Stimulated activated CD8-positive, alpha-beta memory T cell treated with anti-CD3 and anti-CD28 coated beads, Interleukin-15, amount 100 ng/mL, for 48 hours (primary cell): Measurements from ENCODE around the gene LRPPRC.

ENCODE experiments used
- DNase-seq, 2 donors: peaks; one replicate each; pipeline ENCODE4 v3.0.0-alpha.2; 2020; ENCODE audit warnings: low read depth in 2 of 2

Gene LRPPRC

GRCh38 chr2:43855292-43855691 lies 140.5 kb downstream of the LRPPRC start:
- no peak for DNase-seq

- DNase-seq, result no peak
These were observed 141.1 kb downstream of the LRPPRC start for GRCh38 chr2:43854671-43855070.

- no peak for DNase-seq
These were observed 142.4 kb downstream of the LRPPRC start for GRCh38 chr2:43853141-43854081.

- DNase-seq, result no peak
These were observed 143.5 kb downstream of the LRPPRC start for GRCh38 chr2:43852196-43852730.

- DNase-seq, result no peak
These were observed 144.5 kb downstream of the LRPPRC start for GRCh38 chr2:43851011-43851980.

- no peak for DNase-seq
These were observed 147.6 kb downstream of the LRPPRC start for GRCh38 chr2:43848214-43848613.

GRCh38 chr2:43846140-43846793 lies 149.5 kb downstream of the LRPPRC start:
- DNase-seq, result no peak

GRCh38 chr2:43845181-43845580 lies 150.6 kb downstream of the LRPPRC start:
- DNase-seq, result no peak

GRCh38 chr2:43842866-43843226 lies 152.9 kb downstream of the LRPPRC start:
- no peak for DNase-seq

GRCh38 chr2:43841949-43842865 lies 153.6 kb downstream of the LRPPRC start:
- no peak for DNase-seq

- DNase-seq, result no peak
These were observed 154.8 kb downstream of the LRPPRC start for GRCh38 chr2:43840965-43841364.

- no peak for DNase-seq
These were observed 155.8 kb downstream of the LRPPRC start for GRCh38 chr2:43839776-43840564.

- no peak for DNase-seq
These were observed 157.1 kb downstream of the LRPPRC start, which contains the start of the genes ABCG5 and ABCG8 for GRCh38 chr2:43838560-43839267. TSS of gene ABCG5 (minus strand) at chr2:43838839. CDS start at chr2:43838679, 160 bp downstream. TSS of gene ABCG8 (plus strand) at chr2:43838971. CDS start at chr2:43839054, 83 bp downstream.

GRCh38 chr2:43837831-43838559 lies 157.8 kb downstream of the LRPPRC start:
- no peak for DNase-seq

GRCh38 chr2:43837033-43837432 lies 158.8 kb downstream of the LRPPRC start:
- no peak for DNase-seq
